GM18517 (cell line): ENCODE measurements around the gene MFAP2.

Experiments
- ATAC-seq: cut with Tn5 transposase; IDR thresholded peaks from one replicate; pipeline ENCODE4 v1.9.1; 2021; ENCODE audit warnings: mild to moderate bottlenecking, moderate library complexity; ENCODE audit not compliant: unreplicated experiment

MFAP2 gene

GRCh38 chr1:17008208-17008855, 27.9 kb upstream of the MFAP2 start:
- no peak for ATAC-seq

GRCh38 chr1:17007121-17007520, 26.7 kb upstream of the MFAP2 start:
- ATAC-seq: no peak

GRCh38 chr1:17005365-17005740, 24.9 kb upstream of the MFAP2 start:
- no peak for ATAC-seq

- no peak for ATAC-seq
Measured at GRCh38 chr1:17004466-17005364, 24.3 kb upstream of the MFAP2 start.

DNA sequence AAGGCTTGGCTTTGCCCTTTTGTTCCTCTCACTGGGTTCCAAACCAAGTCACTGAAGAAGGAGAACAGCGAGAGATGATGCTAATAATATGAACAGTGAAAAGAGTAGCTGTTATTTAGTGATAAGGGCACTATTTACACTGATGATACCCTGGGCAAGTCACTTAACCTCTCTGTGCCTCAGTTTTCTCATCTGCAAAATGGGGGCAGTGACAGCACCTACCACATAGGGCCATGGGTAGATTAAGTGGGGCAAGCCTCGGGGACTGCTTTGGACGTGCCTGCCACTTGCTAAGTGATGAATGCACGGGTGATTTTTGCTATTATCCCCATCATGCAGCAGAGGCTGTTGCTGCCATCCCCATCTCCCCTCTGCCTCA, 22.1 kb upstream of the MFAP2 start:
- no peak for ATAC-seq

DNA sequence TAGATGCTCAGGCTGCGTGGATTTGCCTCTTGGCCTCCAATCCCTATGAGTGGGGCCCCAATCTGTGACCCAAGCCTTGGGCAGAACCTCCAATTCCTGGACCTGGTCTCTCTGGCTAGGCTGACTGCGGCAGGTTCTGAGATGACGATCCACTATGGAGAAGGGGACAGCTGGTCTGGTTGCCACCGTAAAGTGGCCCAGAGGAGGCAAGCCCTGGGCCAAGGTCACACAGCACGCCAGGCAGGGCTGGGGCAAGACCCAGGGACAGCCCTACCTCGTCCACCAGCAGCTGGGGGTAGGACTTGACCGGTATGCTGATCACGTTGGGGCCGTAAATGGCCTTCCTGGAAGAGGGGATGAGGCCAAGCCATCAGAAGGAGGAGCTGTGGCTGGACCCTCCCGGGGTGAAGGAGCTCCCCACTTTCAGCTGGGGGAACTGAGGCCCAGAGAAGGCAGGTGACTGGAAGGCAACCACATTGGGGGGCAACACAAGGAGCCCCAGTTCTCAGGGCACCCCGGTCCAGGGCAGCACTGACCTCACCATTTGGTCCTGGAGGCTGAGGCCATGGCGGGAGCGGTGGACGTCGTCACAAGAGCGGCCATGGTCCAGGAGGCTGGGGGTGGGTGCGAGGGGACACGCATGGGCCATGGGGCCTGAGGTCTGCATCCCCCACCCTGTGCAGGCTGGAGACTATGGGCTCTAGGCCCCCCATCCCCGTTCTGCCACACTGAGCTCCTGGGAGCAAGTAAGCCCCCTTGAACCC, 21.5 kb upstream of the MFAP2 start:
- no peak for ATAC-seq

DNA sequence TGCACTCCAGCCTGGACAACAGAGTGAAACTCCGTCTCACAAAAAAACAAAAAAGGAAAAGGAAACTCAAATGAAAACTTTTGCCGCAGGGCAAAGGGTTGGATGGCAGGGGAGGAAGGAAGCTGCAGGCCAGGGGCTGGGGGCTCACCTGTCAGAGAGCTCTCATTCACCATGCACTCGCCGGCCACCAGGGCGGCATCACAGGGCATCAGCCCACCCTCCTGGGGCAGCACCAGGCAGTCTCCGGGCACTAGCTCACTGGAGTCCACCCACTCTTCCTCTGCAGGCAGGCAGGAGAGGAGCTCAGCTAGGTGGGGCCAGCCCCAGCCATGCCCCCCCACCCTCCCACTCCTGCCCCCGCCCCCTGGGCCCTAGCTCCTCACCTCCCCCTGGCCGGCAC, 19.4 kb upstream of the MFAP2 start:
- ATAC-seq: no peak

DNA sequence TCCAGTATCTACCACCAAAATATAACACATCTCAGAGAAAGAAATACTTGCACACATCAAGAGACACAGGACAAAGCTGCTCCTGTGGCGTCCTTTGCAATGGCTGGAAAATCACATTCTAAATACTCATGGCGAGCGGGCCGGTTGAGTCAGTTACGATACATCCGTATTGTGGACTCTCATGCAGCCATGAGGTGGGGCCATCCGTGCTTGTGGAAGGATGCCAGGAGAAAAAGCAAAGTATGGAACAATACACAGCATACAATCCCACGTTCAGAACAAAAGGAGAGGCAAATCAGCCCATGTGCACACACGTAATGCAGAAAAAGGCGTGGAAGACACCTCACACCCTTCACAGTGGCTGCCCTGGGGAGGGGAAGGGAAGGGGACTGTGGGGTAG, 18.2 kb upstream of the MFAP2 start:
- no peak for ATAC-seq

DNA sequence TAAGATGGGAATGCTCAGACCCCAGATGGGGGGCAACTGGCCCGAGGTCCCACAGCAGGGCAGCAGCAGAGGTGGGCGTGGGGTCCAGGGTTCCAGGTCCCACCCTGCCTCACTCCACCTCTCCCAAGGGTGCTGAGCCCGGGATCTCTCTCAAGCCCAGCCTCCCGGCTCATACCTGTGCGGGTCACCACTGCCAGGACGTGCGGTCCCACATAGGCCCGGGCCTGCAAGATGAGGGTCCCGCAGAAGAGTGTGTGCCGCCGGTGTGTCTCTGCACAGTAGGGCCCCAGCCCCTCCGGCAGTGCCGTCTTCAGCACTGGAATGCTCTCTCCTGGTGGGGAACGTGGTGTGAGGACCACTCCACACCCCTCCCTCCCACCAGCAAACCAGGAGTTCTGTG, 16.4 kb upstream of the MFAP2 start:
- ATAC-seq: no peak

GRCh38 chr1:16993521-16994038, 13.2 kb upstream of the MFAP2 start:
- ATAC-seq: no peak

- ATAC-seq: no peak
Measured at GRCh38 chr1:16992675-16993074, 12.3 kb upstream of the MFAP2 start.

- ATAC-seq: no peak
Measured at GRCh38 chr1:16992102-16992501, 11.7 kb upstream of the MFAP2 start.

- ATAC-seq: no peak
Measured at GRCh38 chr1:16991571-16991970, 11.2 kb upstream of the MFAP2 start.

GRCh38 chr1:16989676-16990391, 9.4 kb upstream of the MFAP2 start:
- ATAC-seq: no peak

DNA sequence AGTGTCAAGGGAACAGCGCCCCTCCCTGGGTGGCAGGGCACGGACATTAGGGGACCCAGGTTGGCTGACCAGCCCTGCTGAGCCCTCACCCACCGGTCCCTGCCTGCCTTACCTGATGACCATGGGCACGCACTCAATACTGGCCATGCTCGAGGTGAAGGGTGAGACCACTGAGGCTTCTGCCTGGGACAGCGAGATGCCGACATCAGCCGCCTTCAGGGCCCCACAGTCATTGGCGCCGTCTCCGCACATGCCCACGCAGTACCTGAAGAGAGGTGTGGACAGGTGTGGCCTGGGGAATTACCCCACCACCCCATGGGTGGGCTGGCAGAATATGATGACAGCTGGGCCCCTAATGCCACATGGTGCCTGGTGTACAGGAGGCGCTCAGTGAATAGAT, 7.8 kb upstream of the MFAP2 start:
- ATAC-seq: no peak

- ATAC-seq: no peak
Measured at GRCh38 chr1:16986962-16987361, 6.5 kb upstream of the MFAP2 start.

GRCh38 chr1:16986560-16986959, 6.1 kb upstream of the MFAP2 start:
- no peak for ATAC-seq

DNA sequence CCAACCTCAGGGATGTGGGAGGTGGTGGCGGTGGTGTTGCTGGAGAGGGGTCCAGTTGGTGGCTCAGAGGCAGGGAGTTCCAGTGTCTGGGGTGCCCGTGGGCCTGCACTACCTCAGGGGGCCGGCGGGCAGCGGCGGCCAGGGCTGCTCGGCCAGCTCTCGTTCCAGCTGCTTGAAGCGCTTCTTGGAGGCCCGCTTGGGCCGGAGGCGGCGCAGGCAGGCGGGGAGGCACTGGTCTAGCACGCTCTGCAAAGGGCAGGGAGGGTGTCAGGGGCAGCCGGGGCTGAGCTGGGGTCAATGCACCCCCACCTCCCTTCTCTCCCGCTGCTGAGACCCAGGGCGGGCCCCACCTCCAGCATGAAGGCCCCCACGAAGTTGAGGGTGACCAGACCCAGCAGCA, 5.7 kb upstream of the MFAP2 start:
- no peak for ATAC-seq

GRCh38 chr1:16984717-16985116, 4.3 kb upstream of the MFAP2 start:
- ATAC-seq: no peak

- ATAC-seq: no peak
Measured at GRCh38 chr1:16983649-16984048, 3.2 kb upstream of the MFAP2 start.

DNA sequence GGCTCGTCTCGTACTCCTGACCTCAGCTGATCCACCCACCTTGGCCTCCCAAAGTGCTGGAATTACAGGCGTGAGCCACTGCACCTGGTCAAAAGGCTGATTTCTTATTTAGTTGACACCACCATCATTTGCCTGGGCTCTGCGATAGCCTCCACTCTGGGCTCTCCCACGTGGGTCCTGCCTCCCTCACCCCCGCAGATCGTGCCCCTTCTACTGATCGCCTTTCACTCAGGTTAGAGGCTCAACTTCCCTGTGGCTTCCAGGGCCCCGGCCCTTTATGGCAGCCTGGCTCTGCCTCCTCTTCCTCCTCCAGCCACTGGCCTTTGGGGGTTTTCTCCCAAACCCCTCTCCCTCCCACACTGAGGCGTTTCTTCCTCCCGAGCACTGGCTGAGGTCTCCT, 2.5 kb upstream of the MFAP2 start:
- no peak for ATAC-seq
